ENCODE results near the gene PLA2G2E. TPM values are rescaled to one million over a fixed set of nuclear protein-coding genes. Genes with fewer than 3 reads are reported as not detected.
A peak's percentile ranks its signal among the peaks of the same experiment; 100 is the strongest.

PLA2G2E gene
- total RNA-seq, 1 donor from 2014 or later, result not detected

- H3K27me3 ChIP-seq (ENCODE audit: insufficient read depth, low read length), result no peaks in the 10 kb centered on the region
- H3K27ac ChIP-seq (ENCODE audit: low read depth, low read length), result no peak overlapping the region
- peaks cover 3% of the 10 kb centered on the region for H3K4me1 ChIP-seq (ENCODE audit: insufficient read depth, low read length)
- Mint-ChIP-seq H3K27me3 (ENCODE audit: low read depth, unreplicated experiment) (no peaks in the 10 kb centered on the region), H3K4me3 (ENCODE audit: unreplicated experiment) (no peak overlapping the region), H3K27ac (ENCODE audit: unreplicated experiment) (peak overlapping the region; percentile 51), H3K36me3 (ENCODE audit: low read depth, unreplicated experiment) (peaks cover 17% of the 10 kb centered on the region), H3K4me1 (ENCODE audit: low read depth, unreplicated experiment) (peaks cover 8% of the 10 kb centered on the region), H3K9me3 (ENCODE audit: unreplicated experiment) (no peaks in the 10 kb centered on the region)
- peaks cover 4% of the 10 kb centered on the region for H4K20me1 ChIP-seq (ENCODE audit: insufficient read depth, low read length)
- FAIRE-seq (no peak), DNase-seq (ENCODE audit: low read depth) (no peak)
- no peak overlapping the region for H2AFZ ChIP-seq (ENCODE audit: low read depth, low read length)
- no peak overlapping the region for H3K4me2 ChIP-seq (ENCODE audit: low read length)
- peaks cover 3% of the 10 kb centered on the region for H3K79me2 ChIP-seq (ENCODE audit: insufficient read depth, low read length)
- no peak overlapping the region for H3K9ac ChIP-seq (ENCODE audit: low read length)
- no peak for TF ChIP-seq CTCF (IDR thresholded peaks at IDR 0.05; ENCODE audit: insufficient read depth, low read depth, low read length)
- no peak for TF ChIP-seq EZH2 (IDR thresholded peaks at IDR 0.05; ENCODE audit: insufficient read depth, low read length)
- H3K9me3 ChIP-seq (ENCODE audit: insufficient read depth, low read depth, low read length), result no peaks in the 10 kb centered on the region
- H3K4me3 ChIP-seq (ENCODE audit: insufficient read depth, low read depth, low read length), result no peak overlapping the region
- H3K36me3 ChIP-seq (ENCODE audit: insufficient read depth, low read length), result peaks cover 46% of the 10 kb centered on the region
These were observed 19.8 kb downstream of the PLA2G2E start for GRCh38 chr1:19903621-19904020.

DNA sequence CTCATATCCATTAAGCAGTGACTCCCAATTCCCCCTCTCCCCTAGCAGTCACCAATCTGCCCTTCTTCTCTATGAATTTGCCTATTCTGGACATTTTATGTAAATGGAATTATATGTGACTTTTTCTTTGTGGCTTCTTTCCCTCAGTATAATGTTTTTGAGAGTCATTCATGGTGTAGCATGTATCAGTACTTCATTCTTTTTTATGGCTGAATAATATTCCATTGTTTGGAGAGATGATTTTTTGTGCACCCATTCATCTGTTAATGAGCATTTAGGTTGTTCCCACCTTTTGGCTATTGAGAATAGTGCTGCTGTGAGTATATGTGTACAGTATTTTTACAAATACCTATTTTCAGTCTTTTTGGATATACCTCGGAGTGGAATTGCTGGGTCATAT lies 21.8 kb downstream of the PLA2G2E start:
- no peaks in the 10 kb centered on the region for H3K9me3 Mint-ChIP-seq (ENCODE audit: unreplicated experiment)
- no peak overlapping the region for H3K4me2 ChIP-seq (ENCODE audit: low read length)
- H4K20me1 ChIP-seq (ENCODE audit: insufficient read depth, low read length), result peaks cover 13% of the 10 kb centered on the region
- H3K4me3 Mint-ChIP-seq (ENCODE audit: unreplicated experiment), result no peak overlapping the region
- H3K9ac ChIP-seq (ENCODE audit: low read length), result no peak overlapping the region
- H3K27ac ChIP-seq (ENCODE audit: low read depth, low read length), result no peak overlapping the region
- no peaks in the 10 kb centered on the region for H3K27me3 Mint-ChIP-seq (ENCODE audit: low read depth, unreplicated experiment)
- no peak for DNase-seq (ENCODE audit: low read depth)
- H3K9me3 ChIP-seq (ENCODE audit: insufficient read depth, low read depth, low read length), result no peaks in the 10 kb centered on the region
- peaks cover 8% of the 10 kb centered on the region for H3K79me2 ChIP-seq (ENCODE audit: insufficient read depth, low read length)
- H3K4me1 Mint-ChIP-seq (ENCODE audit: low read depth, unreplicated experiment), result peaks cover 8% of the 10 kb centered on the region
- H3K36me3 Mint-ChIP-seq (ENCODE audit: low read depth, unreplicated experiment), result peaks cover 12% of the 10 kb centered on the region
- H3K4me3 ChIP-seq (ENCODE audit: insufficient read depth, low read depth, low read length), result no peak overlapping the region
- H3K27ac Mint-ChIP-seq (ENCODE audit: unreplicated experiment), result no peak overlapping the region
- peaks cover 34% of the 10 kb centered on the region for H3K36me3 ChIP-seq (ENCODE audit: insufficient read depth, low read length)
- no peaks in the 10 kb centered on the region for H3K27me3 ChIP-seq (ENCODE audit: insufficient read depth, low read length)
- no peak for TF ChIP-seq CTCF (IDR thresholded peaks at IDR 0.05; ENCODE audit: insufficient read depth, low read depth, low read length)
- TF ChIP-seq EZH2 (IDR thresholded peaks at IDR 0.05; ENCODE audit: insufficient read depth, low read length), result no peak
- no peak overlapping the region for H2AFZ ChIP-seq (ENCODE audit: low read depth, low read length)
- peaks cover 3% of the 10 kb centered on the region for H3K4me1 ChIP-seq (ENCODE audit: insufficient read depth, low read length)
- no peak for FAIRE-seq

DNA sequence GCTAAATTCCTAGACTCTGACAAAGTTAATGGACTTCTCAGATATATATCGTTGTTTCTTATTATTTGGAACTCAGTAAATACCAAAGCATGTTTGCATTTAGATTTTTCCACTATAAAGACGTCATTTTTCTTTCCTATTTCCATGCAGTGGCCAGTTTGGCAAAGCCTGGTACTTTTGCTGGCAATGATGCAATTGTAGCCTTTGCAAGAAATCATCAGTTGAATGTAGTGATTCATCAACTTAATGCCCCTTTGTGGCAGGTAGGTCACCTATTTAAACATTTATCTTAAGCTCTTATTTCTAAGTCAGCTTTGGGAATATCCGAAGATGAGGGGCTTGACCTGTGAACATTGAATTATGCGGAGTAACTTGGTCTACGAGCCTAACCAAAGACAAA lies 29.2 kb downstream of the PLA2G2E start:
- Histone ChIP-seq H3K4me2 (ENCODE audit: low read length) (no peak overlapping the region), H3K36me3 (ENCODE audit: insufficient read depth, low read length) (peaks cover 29% of the 10 kb centered on the region), H3K9me3 (ENCODE audit: insufficient read depth, low read depth, low read length) (no peaks in the 10 kb centered on the region), H3K4me1 (ENCODE audit: insufficient read depth, low read length) (peaks cover 11% of the 10 kb centered on the region), H3K9ac (ENCODE audit: low read length) (no peak overlapping the region), H3K27ac (ENCODE audit: low read depth, low read length) (no peak overlapping the region), H3K4me3 (ENCODE audit: insufficient read depth, low read depth, low read length) (no peak overlapping the region), H3K27me3 (ENCODE audit: insufficient read depth, low read length) (no peaks in the 10 kb centered on the region), H4K20me1 (ENCODE audit: insufficient read depth, low read length) (peaks cover 65% of the 10 kb centered on the region), H3K79me2 (ENCODE audit: insufficient read depth, low read length) (peaks cover 66% of the 10 kb centered on the region), H2AFZ (ENCODE audit: low read depth, low read length) (no peak overlapping the region)
- DNase-seq (ENCODE audit: low read depth) (peak; percentile 61), FAIRE-seq (no peak)
- Mint-ChIP-seq H3K4me1 (ENCODE audit: low read depth, unreplicated experiment) (peaks cover 8% of the 10 kb centered on the region), H3K27me3 (ENCODE audit: low read depth, unreplicated experiment) (no peaks in the 10 kb centered on the region), H3K9me3 (ENCODE audit: unreplicated experiment) (no peaks in the 10 kb centered on the region), H3K27ac (ENCODE audit: unreplicated experiment) (no peak overlapping the region), H3K4me3 (ENCODE audit: unreplicated experiment) (no peak overlapping the region), H3K36me3 (ENCODE audit: low read depth, unreplicated experiment) (peaks cover 7% of the 10 kb centered on the region)
- no peak for TF ChIP-seq EZH2 (IDR thresholded peaks at IDR 0.05; ENCODE audit: insufficient read depth, low read length)
- no peak for TF ChIP-seq CTCF (IDR thresholded peaks at IDR 0.05; ENCODE audit: insufficient read depth, low read depth, low read length)
